GM21447 (cell line): ENCODE measurements around the gene METTL27.
A peak's percentile ranks its signal among the peaks of the same experiment; 100 is the strongest.
"Not testable (repeated sequence)": the region's sequence is repeated elsewhere in the genome, so short reads cannot be mapped to it uniquely, and the experiment has no call there.

Experiments
- ATAC-seq: cut with Tn5 transposase; IDR thresholded peaks from one replicate; pipeline ENCODE4 v1.9.1; 2021; ENCODE audit not compliant: unreplicated experiment

The METTL27 gene, protein sequence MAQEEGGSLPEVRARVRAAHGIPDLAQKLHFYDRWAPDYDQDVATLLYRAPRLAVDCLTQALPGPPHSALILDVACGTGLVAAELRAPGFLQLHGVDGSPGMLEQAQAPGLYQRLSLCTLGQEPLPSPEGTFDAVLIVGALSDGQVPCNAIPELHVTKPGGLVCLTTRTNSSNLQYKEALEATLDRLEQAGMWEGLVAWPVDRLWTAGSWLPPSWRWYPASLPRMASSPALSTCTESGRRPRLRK

DNA sequence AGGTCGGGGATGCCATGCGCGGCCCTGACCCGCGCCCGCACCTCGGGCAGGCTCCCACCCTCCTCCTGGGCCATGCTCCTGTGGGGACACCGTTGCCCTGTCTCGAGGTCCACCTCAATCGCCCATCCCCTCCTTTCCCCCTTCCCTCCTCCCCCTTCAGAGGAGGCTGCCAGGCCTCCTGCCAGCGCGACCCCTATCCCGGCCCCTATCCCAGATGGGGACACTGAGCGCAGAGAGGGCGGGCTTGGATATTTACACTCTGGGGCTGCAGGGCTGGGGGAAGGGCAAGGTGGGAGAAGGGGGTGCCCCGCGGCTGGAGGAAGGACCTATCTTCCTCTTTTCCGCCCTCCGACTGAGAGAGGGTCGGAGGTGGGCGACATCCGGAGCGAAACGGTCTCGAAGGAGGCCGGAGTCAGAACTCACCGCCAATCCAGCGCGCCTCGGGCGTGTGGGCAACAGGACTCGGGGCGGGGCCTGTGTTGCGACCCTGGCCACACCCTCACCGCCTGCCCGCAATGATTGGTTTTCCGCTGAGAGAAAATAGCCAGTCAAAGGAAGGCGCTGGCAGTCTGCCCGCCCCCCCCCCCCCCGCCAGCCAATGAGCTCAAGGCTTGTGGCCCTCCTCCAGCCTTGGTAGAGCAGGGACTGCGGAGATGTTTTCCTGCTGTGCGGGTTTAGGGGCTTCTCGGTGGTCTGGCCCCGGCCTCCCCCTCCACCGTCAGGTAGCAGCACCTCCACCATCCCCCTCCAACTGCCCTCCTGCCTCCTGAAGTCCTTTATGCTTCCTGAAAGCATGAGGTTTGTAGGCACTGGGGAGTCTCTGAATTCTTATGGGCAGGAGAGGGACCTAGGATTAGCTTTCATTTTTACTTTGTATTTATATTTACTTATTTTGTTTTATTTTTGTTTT is at the start of gene METTL27:
METTL27 (minus strand) TSS at position 450 of the 910 bp plus-strand sequence; CDS start at position 74, 376 bp downstream.
- peak; percentile 89 for ATAC-seq

DNA sequence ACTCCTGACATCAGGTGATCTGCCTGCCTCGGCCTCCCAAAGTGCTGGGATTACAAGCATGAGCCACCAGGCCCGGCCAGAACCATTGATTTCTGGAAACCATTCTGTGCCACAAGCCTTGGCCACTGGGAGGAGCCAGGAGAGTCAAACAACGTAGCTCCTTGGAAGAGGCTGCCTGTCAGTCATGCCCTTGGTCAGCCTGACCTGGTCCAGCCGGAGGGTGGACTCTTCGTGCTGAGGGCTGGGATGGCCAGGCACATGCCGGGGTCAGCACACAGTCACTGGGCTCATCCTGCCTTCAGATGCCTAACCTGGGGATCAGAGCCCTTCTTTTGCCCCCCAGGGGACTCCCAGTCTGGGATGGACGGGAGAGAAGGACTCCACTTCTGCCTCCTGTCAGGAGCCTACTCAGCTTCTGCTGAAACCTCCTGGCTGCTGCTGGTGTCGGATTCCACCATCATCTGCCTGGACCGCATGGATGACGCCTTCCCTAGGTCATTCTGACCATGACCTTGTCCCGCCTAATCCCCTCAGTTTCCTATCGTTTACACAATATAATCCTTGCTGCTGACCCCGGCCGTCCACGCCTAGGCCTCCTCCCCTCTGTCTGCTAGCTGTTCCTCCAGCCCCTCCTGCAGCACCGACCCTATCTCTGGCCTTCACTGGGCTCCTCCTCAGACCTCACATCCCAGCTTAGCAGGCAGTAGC is 49.0 kb upstream of the METTL27 start:
- no peak for ATAC-seq

- no peak for ATAC-seq
Measured at GRCh38 chr7:73890555-73891147, 48.3 kb upstream of the METTL27 start.

- ATAC-seq = no peak
Measured at GRCh38 chr7:73888959-73889358, 46.6 kb upstream of the METTL27 start.

- no peak for ATAC-seq
Measured at GRCh38 chr7:73887762-73888161, 45.4 kb upstream of the METTL27 start.

- no peak for ATAC-seq
Measured at GRCh38 chr7:73885975-73886798, 43.9 kb upstream of the METTL27 start.

GRCh38 chr7:73885433-73885974 is 43.2 kb upstream of the METTL27 start:
- ATAC-seq = no peak

DNA sequence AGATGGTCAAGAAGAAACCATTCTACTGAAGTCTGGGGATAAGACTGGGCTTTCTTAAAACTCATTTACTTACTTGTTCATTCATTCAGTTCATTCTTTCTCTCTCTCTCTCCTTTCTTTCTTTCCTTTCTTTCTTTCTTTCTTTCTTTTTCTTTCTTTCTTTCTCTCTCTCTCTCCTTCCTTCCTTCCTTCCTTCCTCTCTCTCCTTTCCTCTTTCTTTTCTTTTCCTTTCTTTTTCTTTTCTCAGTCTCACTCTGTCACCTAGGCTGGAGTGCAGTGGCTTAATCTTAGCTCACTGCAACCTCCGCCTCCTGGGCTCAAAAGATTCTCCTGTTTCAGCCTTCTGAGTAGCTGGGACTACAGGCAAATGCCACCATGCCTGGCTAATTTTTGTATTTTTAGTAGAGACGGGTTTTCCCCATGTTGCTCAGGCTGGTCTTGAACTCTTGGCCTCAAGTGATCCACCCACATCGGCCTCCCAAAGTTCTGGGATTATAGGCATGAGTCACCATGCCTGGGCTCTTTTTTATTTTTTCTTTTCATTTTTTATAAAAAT is 42.6 kb upstream of the METTL27 start:
- ATAC-seq = not testable (repeated sequence)

- ATAC-seq = no peak
Measured at GRCh38 chr7:73882047-73882402, 39.7 kb upstream of the METTL27 start.

GRCh38 chr7:73881352-73882046 is 39.2 kb upstream of the METTL27 start:
- ATAC-seq = no peak

- no peak for ATAC-seq
Measured at GRCh38 chr7:73880755-73881328, 38.5 kb upstream of the METTL27 start.

GRCh38 chr7:73879977-73880681 is 37.8 kb upstream of the METTL27 start:
- no peak for ATAC-seq

DNA sequence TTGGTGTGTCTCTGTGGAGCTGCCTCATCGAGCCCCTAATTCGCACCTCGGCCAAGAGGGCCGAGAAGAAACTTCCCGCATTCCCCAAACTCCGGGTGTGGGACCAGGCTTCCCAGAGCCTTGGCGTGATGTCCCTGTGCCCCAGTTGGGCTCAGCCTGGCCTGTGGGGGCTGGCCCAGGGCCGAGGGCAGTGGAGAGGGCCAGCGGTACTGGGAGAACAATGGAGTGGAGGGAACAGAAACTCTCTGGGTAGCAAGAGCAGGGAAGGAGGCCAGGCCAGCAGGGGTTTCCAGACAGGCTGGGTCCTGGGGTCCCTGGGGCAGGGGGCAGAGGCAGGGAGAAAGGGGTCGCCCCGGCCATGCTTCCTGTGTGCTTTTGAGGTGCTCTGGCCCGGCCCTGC is 34.7 kb upstream of the METTL27 start:
- no peak for ATAC-seq

GRCh38 chr7:73876361-73876760 is 34.0 kb upstream of the METTL27 start:
- ATAC-seq = no peak

DNA sequence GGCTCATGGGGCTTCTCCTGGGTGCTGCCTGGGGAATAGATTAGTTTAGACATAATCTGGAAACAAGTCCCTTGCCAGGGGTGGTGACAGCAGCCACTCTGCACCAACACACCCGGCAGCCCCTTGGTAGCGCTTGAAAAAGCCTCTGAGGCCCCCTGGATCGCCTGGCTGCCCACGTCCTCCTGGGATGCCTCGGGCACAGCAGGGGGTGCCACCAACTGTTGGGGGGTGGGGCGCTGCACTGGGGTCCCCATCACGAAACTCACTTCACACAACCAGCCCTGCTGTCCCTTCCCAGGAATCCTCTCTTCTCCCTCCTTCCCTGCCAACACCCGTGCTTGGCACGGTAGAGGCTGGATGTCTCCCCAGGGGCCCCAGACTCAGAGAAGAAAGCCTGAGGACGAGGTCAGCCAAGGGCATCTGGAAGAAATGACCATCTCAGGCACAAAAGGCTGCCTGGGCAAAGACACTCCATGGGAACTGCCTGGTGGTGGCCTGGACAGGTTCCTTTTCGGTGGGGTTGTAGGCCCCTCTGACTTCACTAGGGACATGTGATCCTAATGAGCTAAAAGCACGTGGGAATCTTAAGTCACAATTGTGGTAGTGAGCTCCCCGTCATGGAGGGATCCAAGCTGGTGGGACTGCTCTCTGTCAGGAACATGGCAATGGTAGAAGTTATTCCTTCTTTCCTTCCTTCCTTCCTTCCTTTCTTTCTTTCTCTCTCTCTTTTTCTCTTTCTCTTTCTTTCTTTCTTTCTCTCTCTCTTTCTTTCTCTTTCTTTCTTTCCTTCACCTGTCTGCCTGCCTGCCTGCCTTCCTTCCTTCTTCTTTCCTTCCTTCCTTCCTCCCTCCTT is 30.0 kb upstream of the METTL27 start:
- no peak for ATAC-seq

- ATAC-seq = no peak
Measured at GRCh38 chr7:73871163-73872011, 29.1 kb upstream of the METTL27 start.
